ENCODE data around the gene TP53AIP1.

DNA sequence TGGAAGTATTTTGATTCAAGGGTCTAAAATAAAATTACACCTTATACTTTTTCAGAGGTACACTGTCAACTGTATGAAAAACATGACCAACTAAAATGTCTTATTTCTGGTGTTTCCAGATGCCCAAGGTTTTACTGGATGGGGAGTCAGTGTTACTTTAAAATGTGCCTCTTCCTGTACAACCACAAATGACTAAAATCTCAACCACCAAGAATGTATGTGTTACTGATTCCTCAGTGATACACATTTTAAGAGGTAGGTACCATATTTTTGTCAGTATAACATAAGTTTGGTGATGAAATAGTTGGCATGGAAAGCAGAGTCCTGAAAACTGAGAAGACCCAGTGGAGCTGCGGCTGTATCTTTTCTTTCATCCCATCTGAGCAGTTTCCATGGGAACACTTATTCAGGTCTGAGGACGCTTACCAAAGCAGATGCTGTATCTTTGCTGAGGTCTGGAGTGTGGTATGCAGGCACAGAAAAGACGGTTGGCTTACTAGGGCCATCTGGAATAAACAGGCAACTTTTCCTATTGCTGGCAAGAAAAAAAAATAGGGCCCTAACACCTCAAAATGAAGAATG is 21.2 kb upstream of the TP53AIP1 start:
- TF ChIP-seq, protein P1, sequence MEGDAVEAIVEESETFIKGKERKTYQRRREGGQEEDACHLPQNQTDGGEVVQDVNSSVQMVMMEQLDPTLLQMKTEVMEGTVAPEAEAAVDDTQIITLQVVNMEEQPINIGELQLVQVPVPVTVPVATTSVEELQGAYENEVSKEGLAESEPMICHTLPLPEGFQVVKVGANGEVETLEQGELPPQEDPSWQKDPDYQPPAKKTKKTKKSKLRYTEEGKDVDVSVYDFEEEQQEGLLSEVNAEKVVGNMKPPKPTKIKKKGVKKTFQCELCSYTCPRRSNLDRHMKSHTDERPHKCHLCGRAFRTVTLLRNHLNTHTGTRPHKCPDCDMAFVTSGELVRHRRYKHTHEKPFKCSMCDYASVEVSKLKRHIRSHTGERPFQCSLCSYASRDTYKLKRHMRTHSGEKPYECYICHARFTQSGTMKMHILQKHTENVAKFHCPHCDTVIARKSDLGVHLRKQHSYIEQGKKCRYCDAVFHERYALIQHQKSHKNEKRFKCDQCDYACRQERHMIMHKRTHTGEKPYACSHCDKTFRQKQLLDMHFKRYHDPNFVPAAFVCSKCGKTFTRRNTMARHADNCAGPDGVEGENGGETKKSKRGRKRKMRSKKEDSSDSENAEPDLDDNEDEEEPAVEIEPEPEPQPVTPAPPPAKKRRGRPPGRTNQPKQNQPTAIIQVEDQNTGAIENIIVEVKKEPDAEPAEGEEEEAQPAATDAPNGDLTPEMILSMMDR (IDR thresholded peaks at IDR 0.05; ENCODE audit: poor library complexity): no peak
- TF ChIP-seq EZH2 (IDR thresholded peaks at IDR 0.05; ENCODE audit: borderline replicate concordance) (no peak), EZH2phosphoT487 (IDR thresholded peaks at IDR 0.05; ENCODE audit: low read depth, severe bottlenecking, unreplicated experiment) (no peak)

All from hepatocyte (in vitro differentiated cells).